GM21723 (cell line): ENCODE results near the gene PCDH9.

Source experiments
- ATAC-seq: cut with Tn5 transposase; IDR thresholded peaks from one replicate; pipeline ENCODE4 v1.9.1; 2021; ENCODE audit warnings: mild to moderate bottlenecking, moderate library complexity; ENCODE audit not compliant: unreplicated experiment

The PCDH9 gene

DNA sequence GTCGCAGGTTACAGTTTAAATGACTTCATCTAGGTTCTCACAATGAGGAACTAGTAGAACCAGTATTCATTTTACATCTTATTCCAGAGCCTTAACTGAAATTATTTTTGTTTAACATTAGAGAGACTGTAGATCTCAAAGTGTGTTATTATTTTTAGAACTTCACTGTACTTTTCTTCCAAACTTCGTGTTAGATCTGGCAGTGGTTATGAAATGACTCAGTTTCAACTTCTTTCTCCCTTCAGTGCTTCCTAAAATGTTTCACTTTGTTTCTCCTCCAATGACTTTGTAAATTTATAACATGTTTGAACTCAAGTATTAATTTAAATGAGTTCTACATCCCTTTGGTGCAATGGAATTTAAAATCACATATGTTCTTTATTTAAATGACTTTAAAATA lies 139.3 kb downstream of the PCDH9 start:
- no peak for ATAC-seq

DNA sequence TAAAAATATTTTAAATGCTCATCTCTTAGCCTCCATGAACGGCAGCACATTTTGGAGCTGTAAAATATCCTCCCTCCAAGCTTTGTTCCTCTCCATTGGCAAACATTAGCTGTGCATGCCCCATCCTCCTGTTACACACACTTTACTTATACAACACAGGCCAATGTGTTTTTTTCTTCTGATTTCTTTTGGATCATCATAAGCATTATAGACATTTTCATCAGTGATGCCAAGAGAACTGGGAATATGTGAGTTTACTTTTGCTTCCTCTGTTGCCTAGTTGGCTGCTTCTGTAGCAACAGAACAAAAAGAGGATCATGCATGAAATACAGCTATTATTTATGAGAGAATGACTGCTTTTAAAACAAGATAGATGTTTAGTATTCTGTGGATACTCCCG lies 142.6 kb downstream of the PCDH9 start:
- ATAC-seq = no peak

DNA sequence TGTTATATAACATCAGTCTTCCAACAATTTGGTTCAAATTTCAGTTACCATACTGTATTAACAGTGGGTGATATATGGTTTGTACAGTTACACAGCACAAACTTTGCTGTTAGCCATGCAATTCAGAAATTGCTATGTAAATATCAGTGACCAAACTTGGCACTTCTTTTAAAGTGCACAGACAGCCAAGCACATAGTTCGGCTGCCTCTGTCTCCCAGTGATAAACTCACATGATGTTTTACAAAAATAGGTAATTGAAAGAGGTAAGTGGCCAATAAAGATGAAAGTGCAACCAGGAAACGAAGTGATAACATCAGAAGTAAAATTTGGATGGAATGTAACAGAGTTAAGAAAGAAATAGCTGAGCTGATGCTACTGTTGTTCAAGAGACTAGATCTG lies 143.9 kb downstream of the PCDH9 start:
- no peak for ATAC-seq

DNA sequence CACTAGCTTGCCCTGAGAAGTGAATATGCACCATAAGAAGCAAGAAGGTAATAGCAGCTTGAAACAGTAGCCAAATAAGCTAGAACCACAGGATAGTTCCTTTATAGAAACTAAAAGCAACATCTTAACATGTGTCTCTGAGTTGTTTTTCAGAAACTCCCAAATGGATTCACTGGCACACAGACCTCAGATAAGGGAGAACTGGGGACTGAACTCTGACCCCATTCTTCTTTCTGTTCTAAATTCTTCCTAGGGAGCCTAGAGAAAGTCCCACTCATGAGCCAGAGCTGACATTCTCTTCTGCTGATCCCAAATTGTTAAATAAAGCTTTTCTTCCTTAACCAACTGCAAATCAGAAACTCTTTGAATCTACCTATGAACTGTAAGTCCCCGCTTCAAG lies 146.1 kb downstream of the PCDH9 start:
- no peak for ATAC-seq

DNA sequence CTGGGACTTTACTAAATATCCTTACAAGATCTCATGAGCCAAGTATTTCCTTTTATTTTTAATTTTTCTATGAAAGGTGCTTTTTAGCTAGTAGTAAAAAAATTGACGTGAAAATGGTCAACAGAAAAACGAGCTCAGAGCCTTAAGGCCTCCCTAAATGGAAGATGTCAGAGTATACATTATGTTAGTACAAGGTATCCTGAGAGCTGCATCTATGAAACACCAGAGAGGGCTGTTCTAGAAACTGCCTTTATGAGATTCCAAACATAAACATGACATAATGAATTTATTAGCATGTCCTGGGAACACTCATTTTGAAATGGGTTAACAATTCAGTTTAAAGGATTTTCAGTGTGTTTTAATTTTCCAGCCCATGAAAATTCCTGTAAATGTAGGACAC lies 146.6 kb downstream of the PCDH9 start:
- no peak for ATAC-seq

DNA sequence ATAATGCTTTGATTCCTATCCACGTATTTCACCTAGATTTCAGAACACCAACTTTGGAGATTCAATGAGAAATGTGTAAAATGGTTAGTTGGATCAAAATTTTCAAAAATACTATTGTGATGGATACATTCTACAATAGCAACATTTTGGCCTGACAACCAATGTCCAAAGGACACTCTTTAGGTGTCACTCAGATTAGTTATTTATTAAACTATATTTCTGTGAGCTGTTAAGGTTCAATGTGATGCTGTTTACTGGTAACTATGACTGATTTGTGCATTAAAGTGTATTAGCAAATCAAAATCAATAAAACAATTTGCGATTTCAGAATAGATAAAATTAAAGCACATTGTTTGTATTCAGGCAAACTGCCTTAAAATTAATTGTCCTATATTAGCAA lies 149.8 kb downstream of the PCDH9 start:
- ATAC-seq = no peak

DNA sequence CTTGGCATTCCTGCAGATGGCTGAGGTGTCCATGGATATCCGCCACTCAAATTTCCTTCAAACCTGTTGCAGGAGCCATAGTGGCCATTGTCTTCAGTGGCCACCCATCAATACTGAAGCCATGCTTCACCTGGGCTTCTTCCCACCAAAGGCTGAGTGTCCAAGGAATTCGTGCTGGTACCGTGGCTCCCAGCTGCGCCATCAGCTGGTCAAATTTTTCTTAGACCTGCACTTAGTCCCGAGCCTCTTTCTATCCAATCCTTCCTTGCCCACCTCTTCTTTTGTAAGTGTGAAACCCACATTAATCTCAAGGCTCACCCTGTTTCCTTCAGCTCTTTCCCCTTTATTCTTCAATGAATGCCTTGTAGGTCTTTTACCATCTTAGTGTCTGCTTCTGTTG lies 152.1 kb downstream of the PCDH9 start:
- ATAC-seq = no peak

DNA sequence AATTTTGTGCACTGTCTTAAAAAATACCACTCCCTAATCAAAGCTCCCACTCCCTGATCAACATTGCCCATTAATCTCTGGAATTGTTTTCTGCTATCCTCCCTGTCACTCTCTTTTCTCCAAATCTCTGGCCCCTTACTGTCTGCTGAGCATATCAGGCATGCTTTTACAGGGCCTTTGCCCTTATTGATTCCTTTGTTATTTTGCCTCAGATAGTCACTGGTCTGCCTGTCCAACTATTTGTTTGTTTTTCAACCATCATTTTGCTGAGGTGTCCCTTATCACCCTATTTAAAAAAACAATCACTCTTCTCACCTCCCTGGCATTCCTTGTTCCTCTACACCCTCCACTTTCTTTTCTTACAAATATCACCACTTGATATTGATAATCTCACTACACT lies 153.0 kb downstream of the PCDH9 start:
- ATAC-seq = no peak

DNA sequence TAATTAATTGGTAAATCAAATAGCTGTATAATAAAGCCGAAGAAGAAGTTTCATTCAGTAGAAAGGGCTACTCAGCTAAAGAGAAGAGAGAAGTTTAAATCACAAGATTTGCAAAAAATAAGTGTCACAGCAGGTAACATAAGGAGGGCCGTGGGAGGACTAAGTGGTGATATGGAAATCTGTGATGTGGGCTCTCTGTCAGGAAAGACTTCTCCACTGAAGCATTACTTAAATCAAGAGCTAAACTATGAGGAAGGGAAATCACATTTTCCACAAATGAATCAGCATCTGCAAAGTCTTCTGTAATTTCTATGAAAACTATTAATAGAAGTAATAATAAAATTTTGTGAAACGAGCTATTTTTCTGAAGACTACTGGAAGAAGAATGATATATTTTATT lies 153.8 kb downstream of the PCDH9 start:
- ATAC-seq = no peak

DNA sequence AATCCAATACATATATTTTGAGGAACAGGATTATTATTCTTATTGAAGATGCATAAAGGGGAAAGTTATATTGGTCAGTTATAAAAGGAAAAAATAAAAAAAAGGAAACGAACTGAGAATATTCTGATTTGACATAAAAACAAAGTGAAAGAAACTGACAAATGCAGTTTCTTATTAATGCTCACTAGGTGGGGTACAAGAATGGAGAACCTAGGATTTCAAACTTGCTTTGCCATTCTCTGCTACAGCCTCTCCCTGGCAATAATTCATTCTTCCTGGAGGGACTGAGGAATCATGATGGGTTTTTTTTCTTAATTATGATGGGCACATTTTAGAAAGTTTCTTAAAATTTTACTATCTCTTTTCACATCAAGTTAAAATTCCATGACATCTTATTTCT lies 154.9 kb downstream of the PCDH9 start:
- no peak for ATAC-seq

DNA sequence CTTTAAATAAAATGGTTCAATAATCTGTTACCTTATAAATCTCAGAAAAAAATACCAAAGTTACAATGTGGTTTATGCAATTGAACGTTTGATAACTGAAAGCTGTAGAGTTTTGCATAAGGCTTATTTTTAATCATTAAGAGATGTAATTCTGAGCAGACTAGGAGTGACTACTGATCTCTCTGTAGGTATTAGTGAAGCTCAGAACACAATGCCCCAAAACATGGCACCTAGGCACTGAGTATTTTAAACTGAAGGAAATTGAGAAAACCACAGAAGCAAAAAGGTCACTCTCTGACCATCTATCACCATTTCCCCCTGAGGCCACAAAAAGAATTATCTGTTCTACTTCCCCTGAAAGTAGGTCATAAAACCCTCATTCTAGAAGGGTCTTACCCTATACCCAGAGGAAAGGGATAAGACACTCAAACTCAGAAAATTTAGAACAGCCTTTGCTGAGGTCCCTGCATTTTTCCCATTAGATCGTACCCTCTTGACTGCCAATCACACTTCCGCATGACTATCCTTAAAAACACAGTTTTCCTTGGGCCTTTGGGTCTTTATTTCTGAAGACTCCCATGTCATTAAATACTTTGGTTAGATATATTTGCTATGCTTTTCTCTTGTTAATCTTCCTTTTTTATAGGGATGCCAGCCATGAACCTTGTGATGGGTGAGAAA lies 158.1 kb downstream of the PCDH9 start:
- ATAC-seq = no peak

DNA sequence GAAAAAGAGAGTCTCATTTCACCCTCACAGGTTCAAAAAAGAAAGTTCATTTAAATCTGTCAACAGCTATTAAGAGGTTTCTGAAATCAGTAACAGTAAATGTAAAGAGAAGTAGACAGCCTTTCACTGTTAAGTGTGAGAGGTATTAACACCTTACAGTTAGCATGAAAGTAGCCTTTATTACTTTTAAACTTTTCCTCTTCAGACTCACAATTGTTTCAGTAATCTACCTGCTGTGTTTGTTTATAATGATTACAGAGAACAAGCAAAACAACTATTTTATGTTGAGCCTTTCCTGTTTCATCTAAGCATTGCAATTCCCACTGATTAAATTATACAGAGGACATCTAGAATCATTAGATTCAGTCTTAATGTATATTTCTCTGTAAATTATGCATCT lies 159.8 kb downstream of the PCDH9 start:
- no peak for ATAC-seq

DNA sequence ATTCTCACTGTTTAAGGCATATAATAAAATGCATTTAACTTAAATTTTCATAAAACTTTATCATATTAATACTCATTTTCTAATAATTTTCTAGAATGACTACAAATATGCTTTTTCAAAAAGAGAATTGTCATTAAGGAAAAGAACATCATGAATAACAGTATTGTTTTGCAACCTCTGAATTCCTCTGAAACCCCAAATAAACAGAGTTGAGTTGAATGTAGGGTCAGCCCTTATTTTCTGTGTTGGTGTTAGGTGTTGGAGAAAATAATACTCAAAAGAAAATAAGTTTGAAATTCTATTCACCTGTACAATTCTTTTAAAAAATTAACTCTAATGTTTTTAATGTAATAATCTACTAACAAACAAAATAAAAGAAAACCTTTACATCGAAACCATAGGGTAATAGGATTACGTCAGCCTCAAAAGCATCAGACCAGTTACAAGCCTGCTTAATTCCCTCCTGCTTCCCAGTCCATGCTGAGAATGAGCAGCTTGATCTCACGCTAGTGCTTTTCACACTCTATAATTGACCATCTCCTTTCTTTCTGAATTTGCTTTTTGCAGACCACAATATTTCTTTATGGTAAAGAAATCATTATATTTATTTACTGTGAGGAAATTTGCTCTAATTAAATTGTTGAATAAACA lies 160.9 kb downstream of the PCDH9 start:
- ATAC-seq = no peak

DNA sequence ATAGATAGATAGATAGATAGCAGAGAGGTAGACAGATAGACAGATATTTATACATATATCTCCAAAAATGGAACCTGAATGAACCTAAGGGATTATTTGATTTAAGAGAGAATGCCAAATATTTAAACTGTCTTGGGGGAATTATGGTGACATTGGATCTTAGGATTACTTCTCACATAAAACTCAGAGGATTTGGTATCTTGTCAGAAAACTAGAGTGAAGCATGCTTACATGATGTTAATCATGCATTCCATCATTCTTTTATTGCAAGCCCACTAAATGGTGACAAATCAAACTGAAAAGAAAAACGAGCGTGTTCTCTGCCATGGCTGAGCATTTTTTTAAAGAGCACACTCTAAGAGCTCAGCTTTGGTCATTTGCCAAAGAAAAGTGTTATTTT lies 165.2 kb downstream of the PCDH9 start:
- no peak for ATAC-seq

DNA sequence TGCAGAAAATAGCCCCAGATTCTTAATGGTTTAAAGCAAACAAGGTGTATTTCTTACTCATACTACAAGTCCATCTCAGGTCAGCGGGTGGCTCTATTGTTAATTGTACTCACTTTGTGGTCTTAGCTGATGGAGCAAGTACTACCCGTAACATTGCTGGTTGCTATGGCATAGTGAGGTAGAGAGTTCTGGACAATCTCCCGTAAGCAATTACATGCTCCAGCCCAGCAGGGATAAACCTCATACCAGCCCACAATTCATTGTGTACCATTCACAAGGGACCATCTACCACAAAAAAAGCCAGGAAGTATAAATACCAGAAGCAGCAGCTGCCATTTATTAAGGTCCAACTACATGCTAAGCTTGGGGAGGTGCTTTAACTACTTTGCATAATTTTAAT lies 167.1 kb downstream of the PCDH9 start:
- ATAC-seq = no peak

DNA sequence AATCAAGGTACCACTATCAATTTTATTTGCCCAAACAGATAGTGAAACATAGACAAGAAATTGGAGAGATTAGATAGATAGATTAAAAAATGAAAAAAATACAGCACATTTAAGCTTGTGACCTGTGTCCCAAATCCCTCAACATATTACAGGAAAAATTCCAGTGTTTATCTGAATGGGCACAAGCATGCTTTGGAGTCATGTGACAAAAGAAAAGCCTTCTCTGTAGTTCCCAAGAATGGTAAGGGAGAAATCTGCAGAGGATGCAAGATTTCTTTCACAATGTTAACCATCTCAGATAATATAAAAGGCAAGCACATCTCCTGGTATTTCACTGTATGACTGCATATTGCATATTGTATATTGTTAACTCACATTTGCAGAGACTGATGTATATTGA lies 168.0 kb downstream of the PCDH9 start:
- ATAC-seq = no peak

DNA sequence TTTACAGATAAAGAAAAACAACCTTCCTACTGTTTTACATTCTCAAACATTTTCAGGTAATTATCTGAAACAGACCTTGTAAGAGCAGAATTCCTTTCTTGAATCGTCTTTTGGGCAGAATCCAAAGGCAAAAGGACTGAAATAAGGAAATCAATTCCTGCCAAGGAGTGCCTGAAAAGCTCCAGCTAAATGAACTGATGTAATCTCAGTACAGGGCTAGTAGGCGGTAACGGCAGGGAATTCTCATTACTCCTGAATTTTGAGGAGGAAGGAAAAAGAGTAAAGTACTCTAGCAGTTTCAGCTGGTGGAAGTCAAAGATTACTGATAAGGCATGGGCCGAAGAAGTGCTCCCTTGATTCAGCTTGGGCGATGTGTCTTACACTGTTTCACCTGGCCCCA lies 168.4 kb downstream of the PCDH9 start:
- no peak for ATAC-seq

DNA sequence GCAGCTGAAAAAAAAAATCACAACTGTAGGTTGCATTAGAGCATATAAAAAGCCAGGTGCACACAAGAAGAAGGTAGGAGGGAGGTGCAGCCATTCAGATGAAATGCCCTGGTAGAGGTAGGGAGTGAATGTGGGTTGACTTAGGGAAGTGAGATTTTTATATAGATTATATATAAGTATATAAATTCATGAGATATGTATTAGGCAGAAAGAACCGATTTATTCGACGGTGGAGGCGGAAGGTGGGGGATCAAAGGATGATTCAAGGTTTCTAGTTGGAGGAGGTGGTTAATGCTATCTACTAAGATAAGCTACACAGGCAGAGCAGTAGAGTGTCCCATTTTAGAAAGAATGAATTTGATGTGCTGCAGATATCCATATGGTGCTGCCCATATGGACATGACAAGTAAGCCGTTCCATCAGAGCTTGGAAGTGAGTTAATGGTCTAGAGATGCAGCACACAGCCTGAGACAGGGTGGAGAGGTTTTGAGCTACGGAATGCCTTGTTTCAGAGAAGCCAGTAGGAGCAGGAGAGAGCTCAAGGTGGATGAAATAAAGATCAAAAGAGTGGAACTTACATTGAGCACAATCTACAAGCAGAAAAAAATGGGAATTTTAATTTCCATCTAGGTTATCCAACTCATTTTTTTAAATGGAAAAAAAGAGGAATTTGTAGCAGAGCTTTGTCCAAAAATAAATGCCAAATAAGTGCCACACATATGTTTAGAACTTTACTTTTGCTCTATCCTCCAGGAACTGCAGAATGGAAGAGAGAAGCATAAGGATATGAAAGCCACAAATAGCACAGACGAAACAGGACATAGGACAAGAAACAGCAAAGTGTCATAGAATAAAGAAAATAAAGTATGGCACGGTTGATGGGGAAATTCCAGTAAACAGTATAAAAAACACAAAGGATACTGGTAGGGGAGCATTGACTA lies 177.3 kb downstream of the PCDH9 start:
- no peak for ATAC-seq

DNA sequence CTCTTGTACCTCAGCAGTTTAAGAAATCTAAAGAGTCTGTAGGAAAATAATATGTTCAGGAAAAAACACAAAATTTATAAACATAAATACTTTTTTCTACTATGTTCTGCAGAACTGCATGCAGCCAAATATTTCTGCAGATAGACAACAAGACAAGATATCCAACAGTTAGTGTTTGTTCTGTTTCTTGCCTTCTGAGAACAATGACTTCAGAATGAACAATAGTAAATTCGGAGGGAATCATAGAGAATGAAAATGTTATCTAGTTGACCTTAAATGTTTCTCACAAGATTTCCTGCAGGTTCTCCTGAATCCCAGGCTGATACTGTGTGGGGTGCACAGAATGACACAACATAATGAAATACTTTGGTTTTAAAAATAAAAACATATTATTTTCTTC lies 180.4 kb downstream of the PCDH9 start:
- no peak for ATAC-seq

DNA sequence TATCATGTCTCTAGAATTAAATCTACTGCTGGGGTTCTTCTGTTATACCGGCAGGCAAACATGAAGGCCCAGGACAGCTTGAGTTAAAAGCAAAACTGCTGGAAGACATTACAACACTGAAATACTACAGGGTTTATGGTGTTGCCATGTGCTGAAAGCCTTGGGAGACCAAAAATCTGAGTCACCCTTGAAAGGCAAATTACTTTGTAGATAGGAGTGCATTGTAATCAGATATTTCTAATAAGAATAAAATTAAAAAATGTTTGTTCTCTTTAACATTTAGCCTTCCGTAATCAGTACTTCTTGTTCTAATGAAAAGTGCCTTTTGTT lies 181.3 kb downstream of the PCDH9 start:
- ATAC-seq = peak; percentile 11

DNA sequence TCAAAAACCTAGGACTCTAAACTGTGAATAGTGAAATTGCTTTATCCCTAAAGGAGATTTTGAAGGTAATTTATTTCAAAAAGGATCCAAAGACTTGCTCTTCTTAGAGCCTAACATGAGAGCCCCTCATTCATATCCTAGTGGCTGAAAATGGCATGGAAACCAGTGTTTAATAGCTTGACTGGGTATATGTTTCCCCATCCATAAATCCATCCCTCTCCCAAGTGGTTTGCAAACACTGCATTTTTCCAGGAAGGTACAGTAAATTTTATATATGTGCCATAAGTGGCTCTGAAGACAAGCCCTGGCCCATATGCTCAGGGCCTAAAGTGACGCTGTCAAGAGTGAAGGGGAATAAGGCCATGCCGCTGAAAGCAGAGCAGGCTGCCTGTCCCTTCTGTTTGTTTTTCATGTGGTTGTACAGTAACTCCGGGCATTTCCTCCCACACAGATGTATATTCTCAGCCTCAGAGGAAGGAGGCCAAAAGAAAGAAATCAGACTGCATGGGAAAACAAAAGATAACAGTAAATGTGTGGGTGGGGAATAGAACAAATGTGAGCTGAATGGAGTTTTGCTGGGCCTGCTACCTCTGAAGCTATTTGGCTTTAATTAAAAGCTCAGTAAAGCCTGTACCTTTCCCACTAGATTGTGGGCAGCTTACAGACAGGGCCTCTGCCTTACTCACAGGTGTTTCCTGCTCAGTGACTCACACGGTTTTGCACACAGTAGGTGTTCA lies 181.9 kb downstream of the PCDH9 start:
- peak; percentile 82 for ATAC-seq
